GM12801 (cell line): ENCODE results near the gene SRP14.

Experiments
- TF ChIP-seq, protein P1 (sequence below): IDR thresholded peaks from one replicate; pipeline ENCODE4 v1.5.1; 2011; ENCODE audit warnings: control low read depth; ENCODE audit not compliant: insufficient read length; ENCODE audit errors: extremely low read depth

SRP14 gene

DNA sequence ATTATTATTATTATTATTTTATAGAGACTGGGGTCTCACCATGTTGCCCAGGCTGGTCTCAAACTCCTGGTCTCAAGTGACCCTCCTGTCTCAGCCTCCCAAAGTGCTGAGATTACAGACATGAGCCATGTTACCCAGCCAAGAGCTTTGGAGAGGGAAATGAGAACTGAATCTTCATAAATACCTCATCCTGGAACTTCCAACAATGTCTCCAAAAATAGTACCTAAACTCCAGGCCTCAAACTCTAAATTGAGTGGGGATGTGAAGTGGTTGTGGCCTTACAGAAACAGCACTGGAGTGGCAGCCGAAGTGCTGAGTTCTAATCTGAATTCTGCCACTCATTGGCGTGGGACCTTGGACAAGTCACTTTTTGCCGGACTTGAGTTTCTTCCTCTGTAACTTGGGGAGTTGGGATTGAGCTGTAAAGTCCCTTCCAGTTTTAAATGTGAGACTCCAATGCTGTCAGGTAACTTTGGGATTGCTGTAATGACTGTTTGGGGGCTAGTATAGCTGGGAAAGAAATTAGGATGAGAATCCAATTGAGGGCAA is 10.0 kb upstream of the SRP14 start:
- TF ChIP-seq, protein P1, sequence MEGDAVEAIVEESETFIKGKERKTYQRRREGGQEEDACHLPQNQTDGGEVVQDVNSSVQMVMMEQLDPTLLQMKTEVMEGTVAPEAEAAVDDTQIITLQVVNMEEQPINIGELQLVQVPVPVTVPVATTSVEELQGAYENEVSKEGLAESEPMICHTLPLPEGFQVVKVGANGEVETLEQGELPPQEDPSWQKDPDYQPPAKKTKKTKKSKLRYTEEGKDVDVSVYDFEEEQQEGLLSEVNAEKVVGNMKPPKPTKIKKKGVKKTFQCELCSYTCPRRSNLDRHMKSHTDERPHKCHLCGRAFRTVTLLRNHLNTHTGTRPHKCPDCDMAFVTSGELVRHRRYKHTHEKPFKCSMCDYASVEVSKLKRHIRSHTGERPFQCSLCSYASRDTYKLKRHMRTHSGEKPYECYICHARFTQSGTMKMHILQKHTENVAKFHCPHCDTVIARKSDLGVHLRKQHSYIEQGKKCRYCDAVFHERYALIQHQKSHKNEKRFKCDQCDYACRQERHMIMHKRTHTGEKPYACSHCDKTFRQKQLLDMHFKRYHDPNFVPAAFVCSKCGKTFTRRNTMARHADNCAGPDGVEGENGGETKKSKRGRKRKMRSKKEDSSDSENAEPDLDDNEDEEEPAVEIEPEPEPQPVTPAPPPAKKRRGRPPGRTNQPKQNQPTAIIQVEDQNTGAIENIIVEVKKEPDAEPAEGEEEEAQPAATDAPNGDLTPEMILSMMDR = no peak

GRCh38 chr15:40048211-40048792 is 9.3 kb upstream of the SRP14 start:
- TF ChIP-seq, protein P1 = no peak

- TF ChIP-seq, protein P1 = no peak
Observed at GRCh38 chr15:40047415-40048210, 8.6 kb upstream of the SRP14 start.

DNA sequence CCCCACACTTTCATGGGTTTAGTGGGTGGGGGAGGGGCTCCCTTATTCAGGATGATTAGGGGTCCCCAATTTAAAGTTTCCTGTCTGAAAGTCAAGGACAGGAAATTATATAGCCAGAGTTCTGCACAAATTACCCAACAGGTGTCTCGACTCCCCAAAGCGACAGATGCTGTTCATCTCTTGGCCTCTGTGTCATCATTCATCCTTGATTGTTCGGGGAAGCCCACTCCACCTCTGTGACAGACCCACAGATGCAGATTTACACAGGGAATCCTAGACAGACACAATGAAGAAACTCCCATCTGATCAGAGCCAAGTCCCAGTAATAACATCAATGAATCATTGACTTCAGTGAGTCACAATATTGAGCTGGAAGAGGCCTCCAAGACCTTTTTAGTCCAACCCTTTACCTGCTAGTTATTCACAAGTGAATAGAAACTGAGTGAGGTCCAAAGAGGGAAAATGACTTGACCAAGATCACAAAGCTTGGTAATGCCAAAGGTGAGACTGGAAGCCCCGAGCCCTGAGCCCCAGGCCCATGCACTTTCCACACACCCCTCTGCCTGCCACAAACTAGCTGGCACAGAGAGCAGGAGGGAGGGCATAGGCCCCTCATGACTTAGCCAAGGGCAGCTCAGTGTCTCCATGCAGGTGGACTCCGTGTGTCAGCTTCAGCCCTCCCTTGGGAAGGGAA is 7.9 kb upstream of the SRP14 start:
- TF ChIP-seq, protein P1 = no peak

GRCh38 chr15:40045572-40046217 is 6.7 kb upstream of the SRP14 start:
- TF ChIP-seq, protein P1 = no peak

GRCh38 chr15:40044717-40045571 is 6.0 kb upstream of the SRP14 start:
- TF ChIP-seq, protein P1 = peak; percentile 79
